GM12892 (cell line): ENCODE results near the gene HOXD8.

Experiments used
- POLR2A ChIP-seq: IDR thresholded peaks from 2 replicates; pipeline ENCODE4 v1.6.1; 2011; ENCODE audit warnings: low read depth, low read length, control low read depth
- POLR2AphosphoS5 ChIP-seq: IDR thresholded peaks from 2 replicates; pipeline ENCODE4 v1.6.1; 2011; ENCODE audit warnings: low read depth, low read length, control low read depth
- TAF1 ChIP-seq: IDR thresholded peaks from 2 replicates; pipeline ENCODE4 v1.6.1; 2011; ENCODE audit warnings: low read depth, mild to moderate bottlenecking, control low read depth, low read length, borderline replicate concordance

DNA sequence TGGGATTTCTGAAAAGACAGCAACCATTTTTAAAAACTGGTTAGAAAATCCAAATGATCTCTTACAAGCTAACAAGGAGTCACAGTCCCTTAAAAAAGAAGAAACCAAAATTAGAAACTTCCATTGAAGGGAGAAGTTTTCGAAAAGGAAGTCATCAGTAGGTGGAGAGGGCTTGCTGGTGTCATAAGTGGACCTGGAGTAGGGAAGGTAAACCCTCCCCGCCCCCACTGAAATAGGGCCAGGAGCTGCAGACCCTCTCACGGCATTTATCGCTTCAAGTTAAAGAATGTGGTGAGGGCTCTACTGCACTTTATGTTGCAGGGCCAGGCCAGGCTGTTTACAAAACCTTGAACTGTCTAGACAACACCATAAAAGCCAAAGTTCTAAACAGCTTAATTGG, 19.6 kb upstream of the HOXD8 start:
- TF ChIP-seq POLR2AphosphoS5 (no peak), POLR2A (no peak), TAF1 (no peak)
